GM12872 (cell line): ENCODE data around the gene C10orf90.

ENCODE experiments used
- CTCF ChIP-seq: IDR thresholded peaks from 3 replicates; pipeline ENCODE4 v1.5.1; 2011; ENCODE audit warnings: low read depth, mild to moderate bottlenecking, low read length, moderate library complexity; ENCODE audit not compliant: insufficient read depth

The C10orf90 gene

GRCh38 chr10:126654579-126654978 is 15.9 kb downstream of the C10orf90 start:
- TF ChIP-seq CTCF = no peak

GRCh38 chr10:126651467-126651866 is 19.0 kb downstream of the C10orf90 start:
- TF ChIP-seq CTCF = no peak

GRCh38 chr10:126650161-126650560 is 20.3 kb downstream of the C10orf90 start:
- no peak for TF ChIP-seq CTCF

DNA sequence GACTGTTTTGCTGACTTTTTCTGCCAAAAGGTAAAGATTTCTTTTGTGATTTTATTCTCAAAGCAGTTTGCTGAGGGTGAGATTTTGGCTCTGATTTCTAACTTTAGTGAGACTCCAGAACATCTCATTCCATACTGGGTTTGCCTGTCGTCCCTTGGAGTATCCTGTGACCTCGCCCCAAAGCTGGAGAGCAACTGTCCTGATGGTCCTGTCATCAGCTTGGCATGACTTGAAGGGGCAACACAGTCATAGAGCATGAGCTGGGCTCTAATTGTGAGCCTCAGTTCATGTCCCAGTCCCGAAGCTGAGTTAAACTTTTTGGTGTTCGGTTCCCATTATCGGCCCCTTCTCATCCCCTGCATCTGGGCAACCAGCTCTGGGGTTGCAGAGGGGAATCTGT is 23.4 kb downstream of the C10orf90 start:
- no peak for TF ChIP-seq CTCF

GRCh38 chr10:126646110-126646509 is 24.4 kb downstream of the C10orf90 start:
- no peak for TF ChIP-seq CTCF

- TF ChIP-seq CTCF = no peak
Measured at GRCh38 chr10:126640401-126640800, 30.1 kb downstream of the C10orf90 start.

- no peak for TF ChIP-seq CTCF
Measured at GRCh38 chr10:126639084-126639483, 31.4 kb downstream of the C10orf90 start.

- no peak for TF ChIP-seq CTCF
Measured at GRCh38 chr10:126638542-126638941, 32.0 kb downstream of the C10orf90 start.
